GM23248 (cell line): ENCODE results near the gene APOBEC3G. TPM values are rescaled to one million over a fixed set of nuclear protein-coding genes. Genes with fewer than 3 reads are reported as not detected.
A peak's percentile ranks its signal among the peaks of the same experiment; 100 is the strongest.

Source experiments
- DNase-seq: peaks from one replicate; pipeline ENCODE4 v3.0.0-alpha.2; 2015
- H2AFZ ChIP-seq: fragments of 200-600 bp; sonication (generic); 2 replicates; pipeline ENCODE4 v1.6.1; 2016; ENCODE audit warnings: antibody characterized with exemption
- H3F3A ChIP-seq: fragments of 200-600 bp; sonication (generic); 2 replicates; pipeline ENCODE4 v1.6.1; 2016; ENCODE audit warnings: mild to moderate bottlenecking, antibody characterized with exemption, mixed run types; ENCODE audit not compliant: insufficient read depth
- H3K27ac ChIP-seq: fragments of 200-600 bp; sonication (generic); 2 replicates; pipeline ENCODE4 v1.5.1; 2016; ENCODE audit warnings: mild to moderate bottlenecking
- H3K27me3 ChIP-seq: fragments of 200-600 bp; sonication (generic); replicated peaks from 2 replicates; pipeline ENCODE4 v1.6.1; 2016; ENCODE audit warnings: mild to moderate bottlenecking; ENCODE audit not compliant: insufficient read depth
- H3K36me3 ChIP-seq: fragments of 200-600 bp; sonication (generic); 2 replicates; pipeline ENCODE4 v1.6.1; 2016; ENCODE audit warnings: low read depth, mild to moderate bottlenecking
- H3K4me1 ChIP-seq: fragments of 200-600 bp; sonication (generic); 2 replicates; pipeline ENCODE4 v1.6.1; 2016; ENCODE audit warnings: mild to moderate bottlenecking; ENCODE audit not compliant: insufficient read depth
- H3K4me2 ChIP-seq: fragments of 200-600 bp; sonication (generic); one replicate; pipeline ENCODE4 v1.6.1; 2016; ENCODE audit warnings: mild to moderate bottlenecking; ENCODE audit not compliant: unreplicated experiment
- H3K4me3 ChIP-seq: fragments of 200-600 bp; sonication (generic); 2 replicates; pipeline ENCODE4 v1.5.1; 2016; ENCODE audit warnings: mild to moderate bottlenecking
- H3K79me2 ChIP-seq: fragments of 200-600 bp; sonication (generic); 2 replicates; pipeline ENCODE4 v1.6.1; 2016; ENCODE audit warnings: mild to moderate bottlenecking; ENCODE audit not compliant: insufficient read depth
- H3K9ac ChIP-seq: fragments of 200-600 bp; sonication (generic); 2 replicates; pipeline ENCODE4 v1.6.1; 2016; ENCODE audit warnings: mild to moderate bottlenecking
- H3K9me2 ChIP-seq: fragments of 200-600 bp; sonication (generic); 2 replicates; pipeline ENCODE4 v1.6.1; 2016; ENCODE audit warnings: mixed run types, mild to moderate bottlenecking, moderate library complexity; ENCODE audit not compliant: insufficient read depth
- H3K9me3 ChIP-seq: fragments of 200-600 bp; sonication (generic); one replicate; pipeline ENCODE4 v1.6.1; 2017; ENCODE audit warnings: low read depth
- H4K20me1 ChIP-seq: fragments of 200-600 bp; sonication (generic); 2 replicates; pipeline ENCODE4 v1.6.0; 2016; ENCODE audit not compliant: insufficient read depth
- EZH2 ChIP-seq: fragments of 200-600 bp; sonication (generic); IDR thresholded peaks from 2 replicates; pipeline ENCODE4 v1.6.1; 2018; ENCODE audit warnings: antibody characterized with exemption, mild to moderate bottlenecking; ENCODE audit not compliant: insufficient read depth, poor library complexity, severe bottlenecking
- EZH2phosphoT487 ChIP-seq: fragments of 200-600 bp; sonication (generic); IDR thresholded peaks from 2 replicates; pipeline ENCODE4 v1.6.1; 2018; ENCODE audit warnings: antibody characterized with exemption, moderate library complexity, mild to moderate bottlenecking, low read depth; ENCODE audit not compliant: insufficient read depth
- WGBS, 2 experiments: methylation state at CpG; one replicate each; pipeline ENCODE4 v1.1.6; 2015 to 2017; ENCODE audit warnings: low lambda C conversion rate in 2 of 2, low coverage in 1 of 2; ENCODE audit errors: missing lambda C conversion rate in 2 of 2; 5-methylcytosine and 5-hydroxymethylcytosine counted together
- in situ Hi-C: fragments of 300-500 bp; cut with MboI; formaldehyde crosslinking; loops from 2 replicates; pipeline ENCODE4 v1.15.0; 2020
- polyA plus RNA-seq: library from polyadenylated mRNA; unstranded; fragments of >200 nt; fragmentation: Nextera tagmentation; extraction: Ambion mirVana; gene quantifications from 2 replicates; pipeline ENCODE4 v1.2.1, GENCODE V29; 2016
- total RNA-seq: library from RNA; depleted of rRNA; stranded (reverse); fragments of >200 nt; shearing (Covaris generic); gene quantifications from 2 replicates; pipeline ENCODE4 v1.2.3, GENCODE V29; 2014

The APOBEC3G gene
- total and polyA plus RNA-seq, 2 experiments from 2014 or later: 5.2 to 7.5 TPM

- Histone ChIP-seq H3K4me1 (no peaks in the 10 kb centered on the region), H3K9me2 (no peaks in the 10 kb centered on the region), H3K9ac (no peak overlapping the region), H3K79me2 (no peaks in the 10 kb centered on the region), H3K36me3 (no peaks in the 10 kb centered on the region), H3K4me2 (no peak overlapping the region), H3K27me3 (peaks cover 8% of the 10 kb centered on the region), H3K4me3 (no peak overlapping the region), H4K20me1 (no peaks in the 10 kb centered on the region), H3K9me3 (no peaks in the 10 kb centered on the region), H2AFZ (no peak overlapping the region), H3F3A (no peaks in the 10 kb centered on the region), H3K27ac (no peak overlapping the region)
- WGBS, 2 experiments: 35 to 39% methylated on average over 15 to 18 of the region's 18 CpGs
- DNase-seq: no peak
- in situ Hi-C loops: no loop called here
- TF ChIP-seq EZH2phosphoT487: no peak
- no peak for TF ChIP-seq EZH2
These were observed 11.0 kb downstream of the APOBEC3G start for GRCh38 chr22:39087881-39088684.

DNA sequence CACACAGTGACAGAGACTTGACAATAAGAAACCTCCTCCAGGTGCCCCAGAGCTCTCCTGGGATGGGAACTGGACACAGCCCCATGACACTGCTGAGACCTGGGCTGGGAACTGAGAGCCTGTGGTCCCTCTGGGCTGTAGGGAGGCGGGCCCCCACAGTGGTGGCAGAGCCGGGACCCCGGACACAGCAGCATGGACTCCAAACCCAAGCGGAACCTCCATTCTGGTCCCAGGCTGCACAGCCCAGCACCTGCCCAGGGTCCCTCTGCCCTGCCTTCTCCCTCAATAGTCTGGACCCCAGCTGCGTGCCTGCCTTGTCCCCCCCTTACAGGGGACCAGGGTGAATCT, 11.6 kb downstream of the APOBEC3G start:
- Histone ChIP-seq H3K9me2 (no peaks in the 10 kb centered on the region), H2AFZ (no peak overlapping the region), H3K9me3 (no peaks in the 10 kb centered on the region), H3K4me2 (no peak overlapping the region), H3K36me3 (no peaks in the 10 kb centered on the region), H3K4me1 (no peaks in the 10 kb centered on the region), H3K9ac (no peak overlapping the region), H3K4me3 (no peak overlapping the region), H3K79me2 (no peaks in the 10 kb centered on the region), H3F3A (no peaks in the 10 kb centered on the region), H3K27me3 (peaks cover 8% of the 10 kb centered on the region), H3K27ac (no peak overlapping the region), H4K20me1 (no peaks in the 10 kb centered on the region)
- TF ChIP-seq EZH2phosphoT487 (no peak), EZH2 (no peak)
- 61 to 64% methylated on average over 4 of the region's 5 CpGs for WGBS, 2 experiments
- DNase-seq: no peak
- in situ Hi-C loops: no loop called here

DNA sequence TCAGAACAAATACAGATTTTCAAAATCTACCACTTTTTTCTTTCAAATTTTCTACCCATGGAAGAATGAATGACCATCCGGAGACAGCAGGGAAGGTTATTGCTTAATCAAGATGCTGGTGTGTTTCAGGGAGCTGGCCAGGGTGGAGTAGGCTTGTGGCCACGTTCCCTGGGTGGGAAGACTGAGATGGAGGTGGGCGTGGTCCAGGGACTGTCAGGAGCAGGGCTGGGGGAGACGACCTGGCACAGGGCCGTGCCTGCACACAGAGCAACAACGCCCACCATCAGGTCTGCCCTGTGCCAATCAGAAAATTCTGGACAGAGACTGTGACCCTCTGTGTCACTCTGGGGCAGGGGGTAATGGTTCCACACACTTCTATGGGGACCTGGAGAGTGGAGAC, 12.9 kb downstream of the APOBEC3G start:
- no peak for TF ChIP-seq EZH2
- no peak for TF ChIP-seq EZH2phosphoT487
- Histone ChIP-seq H3K4me2 (no peak overlapping the region), H3K79me2 (no peaks in the 10 kb centered on the region), H3K4me3 (no peak overlapping the region), H2AFZ (no peak overlapping the region), H3K27me3 (peaks cover 8% of the 10 kb centered on the region), H3K9me2 (no peaks in the 10 kb centered on the region), H3K36me3 (no peaks in the 10 kb centered on the region), H3K4me1 (no peaks in the 10 kb centered on the region), H3F3A (no peaks in the 10 kb centered on the region), H3K9ac (no peak overlapping the region), H3K9me3 (no peaks in the 10 kb centered on the region), H3K27ac (no peak overlapping the region), H4K20me1 (no peaks in the 10 kb centered on the region)
- peak; percentile 32 for DNase-seq
- in situ Hi-C loops: no loop called here
- WGBS, 2 experiments: 21 to 25% methylated on average over 6 of the region's 6 CpGs

- TF ChIP-seq EZH2 (no peak), EZH2phosphoT487 (no peak)
- Histone ChIP-seq H3K36me3 (no peaks in the 10 kb centered on the region), H3K27ac (no peak overlapping the region), H3K4me3 (no peak overlapping the region), H3K9me3 (no peaks in the 10 kb centered on the region), H4K20me1 (no peaks in the 10 kb centered on the region), H3K4me2 (no peak overlapping the region), H3K4me1 (no peaks in the 10 kb centered on the region), H3K27me3 (peaks cover 8% of the 10 kb centered on the region), H3F3A (no peaks in the 10 kb centered on the region), H3K9me2 (no peaks in the 10 kb centered on the region), H3K9ac (no peak overlapping the region), H2AFZ (no peak overlapping the region), H3K79me2 (no peaks in the 10 kb centered on the region)
- in situ Hi-C loops: no loop called here
- DNase-seq: peak; percentile 18
- 74 to 75% methylated on average over 15 of the region's 15 CpGs for WGBS, 2 experiments
These were observed 13.5 kb downstream of the APOBEC3G start for GRCh38 chr22:39090426-39091064.
